DMS153 (cell line): Measurements from ENCODE around the gene RASA3.
"Not testable (repeated sequence)": the region's sequence is repeated elsewhere in the genome, so short reads cannot be mapped to it uniquely, and the experiment has no call there.

Experiments used
- DNase-seq: peaks from one replicate; lab custom pipeline; 2025; lab: John Stamatoyannopoulos, UW

The RASA3 gene

DNA sequence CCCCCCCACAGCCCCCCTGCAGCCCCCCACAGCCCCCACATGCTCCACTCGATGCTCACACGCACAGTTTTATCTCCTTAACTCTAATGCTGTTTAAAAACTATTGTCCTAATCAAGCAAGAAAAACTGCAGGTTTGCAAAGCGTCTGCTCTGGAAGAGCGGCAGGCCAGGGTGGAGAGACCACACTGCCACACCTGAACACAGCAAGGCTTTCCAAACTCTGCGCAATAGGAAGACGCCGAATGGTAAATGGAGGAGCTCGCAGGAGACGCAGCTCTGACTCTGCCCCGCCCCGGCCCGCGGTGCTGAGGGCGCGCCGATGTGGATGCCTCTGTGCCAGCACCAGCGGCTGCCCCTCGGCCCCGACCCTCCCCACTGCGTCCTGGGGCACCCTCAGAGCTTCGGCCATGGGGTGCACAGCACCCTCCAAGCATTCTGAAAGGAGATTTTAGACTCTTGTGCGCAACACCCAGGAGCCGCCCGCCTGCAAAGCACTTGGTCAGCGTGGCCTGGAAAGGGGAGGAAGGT is 32.4 kb downstream of the RASA3 start:
- DNase-seq = peak; percentile 89

DNA sequence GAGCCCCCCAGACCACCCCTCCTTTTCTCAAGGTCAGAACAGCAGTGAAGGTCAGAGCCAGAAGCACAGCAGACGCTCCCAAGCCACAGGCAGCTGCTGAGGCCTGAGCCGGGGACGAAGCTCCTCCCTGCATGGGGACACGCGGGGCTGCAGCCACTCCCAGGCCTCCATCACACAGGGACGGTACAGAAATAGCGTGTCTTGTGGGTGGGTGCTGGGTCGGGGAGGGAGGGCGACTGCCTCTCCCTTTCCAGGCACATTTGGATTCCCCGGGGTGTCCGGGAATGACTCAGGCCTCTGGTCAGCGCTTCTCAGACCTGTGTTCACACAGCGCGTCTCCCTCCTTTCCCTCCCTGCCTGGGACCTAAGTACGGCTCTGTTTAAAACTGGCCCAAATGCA is 33.2 kb downstream of the RASA3 start:
- peak; percentile 16 for DNase-seq

- not testable (repeated sequence) for DNase-seq
Measured at GRCh38 chr13:114098689-114099056, 33.8 kb downstream of the RASA3 start.

- no peak for DNase-seq
Measured at GRCh38 chr13:114097893-114098688, 34.3 kb downstream of the RASA3 start.

GRCh38 chr13:114097212-114097892 is 35.1 kb downstream of the RASA3 start:
- DNase-seq = no peak

- DNase-seq = no peak
Measured at GRCh38 chr13:114096811-114097211, 35.6 kb downstream of the RASA3 start.

DNA sequence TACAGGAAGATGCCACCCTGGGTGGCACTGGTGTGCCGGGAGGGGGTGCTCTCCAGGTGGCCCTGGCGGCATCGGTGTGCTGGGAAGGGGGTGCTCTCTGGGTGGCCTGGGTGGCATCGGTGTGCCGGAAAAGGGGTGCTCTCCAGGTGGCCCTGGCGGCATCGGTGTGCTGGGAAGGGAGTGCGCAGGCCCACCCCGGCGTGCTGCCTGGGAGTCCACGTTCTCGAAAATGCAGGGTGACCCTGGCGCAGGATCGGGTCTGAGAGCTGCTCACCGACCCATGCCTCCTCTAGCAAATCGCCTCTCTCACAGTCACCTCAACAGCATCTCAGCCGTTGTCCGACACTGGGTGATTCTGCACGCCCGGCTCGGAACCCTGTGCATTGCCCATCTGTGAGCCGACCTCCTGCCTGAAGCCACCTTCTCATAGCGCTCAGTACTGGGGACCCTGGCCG is 36.4 kb downstream of the RASA3 start:
- DNase-seq = no peak

DNA sequence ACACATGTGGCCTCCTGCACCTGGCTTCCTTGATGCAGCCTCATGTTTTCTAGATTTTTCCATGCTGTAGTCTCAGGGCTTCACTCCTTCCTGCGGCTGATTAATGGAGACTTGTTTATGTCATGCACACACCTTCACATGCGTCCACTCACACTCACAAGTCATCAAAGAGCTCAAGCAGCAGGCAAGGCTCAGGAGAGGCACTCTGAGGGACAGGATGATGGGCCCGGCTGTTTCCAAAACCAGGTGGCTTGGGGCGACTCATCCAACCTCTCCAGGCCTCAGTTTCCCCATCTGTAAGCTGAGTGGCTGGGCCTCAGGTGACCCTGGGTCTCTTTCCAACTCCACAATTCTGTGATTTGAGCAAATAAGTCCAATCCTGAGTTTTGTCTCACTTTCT is 36.9 kb downstream of the RASA3 start:
- no peak for DNase-seq

GRCh38 chr13:114093118-114093517 is 39.3 kb downstream of the RASA3 start:
- no peak for DNase-seq

DNA sequence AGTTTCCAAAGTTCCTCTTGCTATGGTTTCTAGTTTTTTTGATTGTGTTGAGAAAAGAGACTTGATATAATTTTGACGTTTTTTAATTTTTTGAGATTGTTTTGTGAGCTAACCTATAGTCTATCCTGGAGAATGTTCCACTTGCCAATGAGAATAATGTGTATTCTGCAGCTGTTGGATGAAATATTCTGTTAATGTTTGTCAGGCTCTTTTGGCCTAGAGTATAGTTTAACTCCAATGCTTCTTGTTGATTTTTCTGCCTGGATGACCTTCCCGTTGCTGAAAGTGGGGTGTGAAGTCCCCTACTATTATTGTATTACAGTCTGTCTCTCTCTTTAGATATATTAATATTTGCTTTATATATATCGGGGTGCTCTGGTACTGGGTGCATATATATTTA is 40.0 kb downstream of the RASA3 start:
- DNase-seq = no peak

- no peak for DNase-seq
Measured at GRCh38 chr13:114090476-114090875, 41.9 kb downstream of the RASA3 start.

DNA sequence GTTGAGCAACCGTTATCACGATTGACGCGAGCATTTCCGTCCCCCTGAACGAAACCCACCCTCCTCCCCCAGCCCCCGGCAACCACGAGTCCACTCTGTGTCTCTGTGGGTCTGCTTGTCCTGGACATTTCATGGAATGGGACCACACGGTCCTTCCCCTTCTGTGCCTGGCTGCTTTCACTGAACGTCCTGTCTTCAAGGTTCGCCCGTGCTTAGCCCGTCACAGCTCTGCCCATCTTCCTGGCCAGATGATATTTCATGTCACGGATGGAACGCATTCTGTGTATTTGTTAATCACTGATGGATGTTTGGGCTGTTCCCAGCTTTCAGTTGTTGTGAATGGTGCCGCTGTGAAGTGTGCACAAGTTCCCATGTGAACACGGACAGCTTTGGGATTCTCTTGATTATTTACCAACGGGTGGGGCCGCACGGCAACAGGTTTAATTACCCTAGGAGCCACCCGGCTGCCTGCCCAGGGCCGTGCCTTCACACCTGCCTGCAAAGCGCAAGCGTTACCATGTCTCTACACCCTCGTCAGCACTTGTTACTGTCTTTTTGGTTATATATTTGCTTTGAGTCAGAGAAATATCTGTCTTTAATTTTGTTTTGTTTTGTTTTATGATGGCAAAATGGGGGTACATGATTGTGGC is 42.5 kb downstream of the RASA3 start:
- no peak for DNase-seq

DNA sequence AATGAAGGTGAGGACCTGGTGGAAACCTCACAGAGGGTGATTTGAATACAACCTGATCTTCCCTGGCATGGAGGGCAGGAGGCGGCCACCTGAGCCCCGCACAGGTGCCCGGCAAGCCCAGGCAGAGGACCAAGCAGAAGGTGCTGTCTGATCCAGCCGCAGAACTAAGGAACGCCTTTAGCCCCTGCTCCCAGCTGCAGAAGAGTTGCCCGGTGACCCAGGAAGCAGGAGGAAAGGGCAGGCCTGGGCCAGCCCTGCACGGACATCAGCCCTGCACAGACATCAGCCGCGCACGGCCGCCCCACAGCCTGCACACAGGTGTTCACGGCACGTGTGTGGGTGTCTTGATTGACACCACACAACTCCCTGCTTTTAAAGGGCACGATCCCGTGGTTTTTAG is 43.1 kb downstream of the RASA3 start:
- no peak for DNase-seq

DNA sequence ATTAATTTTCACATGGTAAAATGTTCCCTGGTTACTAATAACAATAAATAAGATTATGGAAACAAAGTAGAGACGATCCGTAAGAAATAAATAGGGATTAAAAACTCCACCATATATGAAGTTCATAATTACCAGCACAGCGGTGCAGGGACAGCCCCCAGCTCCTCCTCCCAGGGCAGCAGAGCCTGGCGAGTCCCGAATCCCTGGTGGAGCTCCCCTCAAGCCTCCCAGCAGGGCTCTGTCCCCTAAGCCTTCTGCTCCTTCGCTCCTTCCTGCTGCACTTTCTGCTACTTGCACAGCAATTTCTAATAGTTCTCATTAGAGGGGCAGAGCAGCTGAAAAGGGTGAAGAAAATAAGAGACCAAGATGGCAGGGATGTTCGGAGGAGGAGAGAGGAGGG is 43.6 kb downstream of the RASA3 start:
- DNase-seq = no peak

- no peak for DNase-seq
Measured at GRCh38 chr13:114088234-114088633, 44.2 kb downstream of the RASA3 start.

DNA sequence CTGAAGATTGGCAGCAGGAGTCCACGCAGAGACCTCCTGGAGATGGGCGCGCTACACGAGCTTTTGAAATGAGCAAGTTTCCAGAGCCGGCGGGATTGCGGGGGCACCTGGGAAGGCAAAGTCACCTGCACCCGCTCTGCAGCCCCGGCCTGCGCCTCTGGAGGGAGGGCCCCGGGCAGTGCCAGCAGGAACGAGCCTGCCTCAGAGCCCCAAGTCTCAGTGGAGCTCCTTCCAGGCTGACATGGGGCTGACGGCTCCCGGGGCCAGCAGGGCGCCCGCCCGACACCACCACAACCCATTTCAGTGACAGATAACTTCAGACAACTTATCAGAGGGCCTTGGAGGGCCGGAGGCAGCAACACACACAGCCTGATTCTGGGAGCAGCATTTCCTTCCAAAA is 45.0 kb downstream of the RASA3 start:
- DNase-seq = no peak

DNA sequence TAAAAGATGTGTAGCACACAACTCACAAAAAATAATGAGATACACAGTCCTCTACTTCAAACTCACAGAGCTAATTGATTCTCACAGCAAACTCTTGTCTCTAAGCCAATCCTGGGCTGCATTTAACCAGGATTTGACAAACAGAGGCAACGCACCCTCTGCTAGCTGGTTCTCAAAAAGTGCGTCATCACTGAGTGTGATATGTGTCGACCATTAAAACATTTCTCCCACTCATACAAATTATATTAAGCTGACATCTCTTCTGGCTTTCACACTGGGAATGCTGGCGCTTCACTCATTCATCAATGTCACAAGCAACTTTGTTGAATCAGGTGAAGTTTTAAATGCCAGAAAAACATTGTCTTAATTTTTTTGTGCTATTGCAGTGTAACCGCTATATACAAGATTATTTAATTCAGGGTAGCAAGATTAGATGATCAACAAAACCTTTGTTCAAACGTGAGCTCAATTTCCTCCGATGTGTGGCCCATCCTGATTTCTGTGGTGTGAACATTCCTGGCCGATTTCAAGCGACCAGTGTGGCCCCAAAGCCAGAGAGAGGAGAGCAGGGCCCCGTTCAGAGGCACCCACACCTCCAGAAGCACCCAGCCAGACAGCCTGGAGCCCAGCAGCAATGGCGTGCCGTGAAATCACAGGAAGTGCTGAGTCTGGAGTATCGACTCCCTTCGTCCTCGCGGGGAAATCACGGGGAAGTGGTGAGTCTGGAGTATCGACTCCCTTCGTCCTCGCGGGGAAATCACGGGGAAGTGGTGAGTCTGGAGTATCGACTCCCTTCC is 49.4 kb downstream of the RASA3 start:
- no peak for DNase-seq

- DNase-seq = no peak
Measured at GRCh38 chr13:114081761-114082681, 50.4 kb downstream of the RASA3 start.

DNA sequence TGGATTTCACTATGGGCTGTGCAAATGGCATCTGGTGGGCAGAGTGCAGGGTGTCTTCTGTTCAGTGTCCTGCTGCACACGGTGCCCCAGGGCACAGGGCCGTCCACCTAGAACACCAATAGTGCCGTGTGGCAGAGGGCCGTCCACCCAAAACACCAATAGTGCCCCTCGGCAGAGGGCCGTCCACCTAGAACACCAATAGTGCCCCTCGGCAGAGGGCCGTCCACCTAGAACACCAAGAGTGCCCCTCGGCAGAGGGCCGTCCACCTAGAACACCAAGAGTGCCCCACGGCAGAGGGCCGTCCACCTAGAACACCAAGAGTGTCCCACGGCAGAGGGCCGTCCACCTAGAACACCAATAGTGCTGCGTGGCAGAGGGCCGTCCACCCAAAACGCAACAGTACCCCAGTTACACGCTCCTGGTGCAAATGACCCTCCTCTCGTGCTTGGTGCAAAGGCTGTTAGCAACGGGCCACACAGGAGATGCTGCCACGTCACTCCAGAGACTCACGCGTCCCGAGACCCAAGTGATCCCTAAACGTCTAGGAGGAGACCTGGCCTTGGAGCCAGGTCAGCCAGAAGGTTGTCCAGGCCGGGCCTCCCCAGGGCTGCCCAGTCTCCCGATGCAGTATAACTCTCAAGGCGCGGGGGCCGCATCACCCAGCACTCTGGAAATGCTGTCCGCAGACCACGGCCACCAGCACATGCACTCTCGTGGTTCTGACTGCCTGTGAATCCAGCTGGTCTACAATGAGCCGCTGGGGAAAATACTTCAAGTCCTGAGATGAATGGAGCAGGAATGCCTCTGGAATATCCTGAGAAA is 51.5 kb downstream of the RASA3 start:
- DNase-seq = no peak
